ENCODE measurements around the gene DHX35.

DNA sequence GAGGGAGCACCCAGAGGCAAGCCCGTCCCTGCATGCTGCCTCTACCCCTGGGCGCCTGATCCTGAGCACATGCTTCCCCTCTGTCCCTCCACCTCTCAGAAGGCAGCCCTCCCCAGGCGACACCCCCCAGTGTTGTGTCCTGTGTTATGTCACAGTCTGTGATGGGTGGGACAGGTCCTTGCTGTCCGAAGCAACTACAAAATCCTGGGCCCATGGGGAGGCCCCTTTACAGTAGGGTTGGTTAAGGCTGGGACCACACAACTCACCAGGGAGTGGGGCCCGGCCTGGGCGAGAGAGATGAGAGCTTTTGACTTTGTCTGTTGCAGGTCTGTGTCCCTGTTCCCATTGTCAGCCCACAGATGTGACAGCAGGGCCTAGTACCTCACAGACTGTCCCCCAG lies 78.0 kb downstream of the DHX35 start:
- TF ChIP-seq, protein P1, sequence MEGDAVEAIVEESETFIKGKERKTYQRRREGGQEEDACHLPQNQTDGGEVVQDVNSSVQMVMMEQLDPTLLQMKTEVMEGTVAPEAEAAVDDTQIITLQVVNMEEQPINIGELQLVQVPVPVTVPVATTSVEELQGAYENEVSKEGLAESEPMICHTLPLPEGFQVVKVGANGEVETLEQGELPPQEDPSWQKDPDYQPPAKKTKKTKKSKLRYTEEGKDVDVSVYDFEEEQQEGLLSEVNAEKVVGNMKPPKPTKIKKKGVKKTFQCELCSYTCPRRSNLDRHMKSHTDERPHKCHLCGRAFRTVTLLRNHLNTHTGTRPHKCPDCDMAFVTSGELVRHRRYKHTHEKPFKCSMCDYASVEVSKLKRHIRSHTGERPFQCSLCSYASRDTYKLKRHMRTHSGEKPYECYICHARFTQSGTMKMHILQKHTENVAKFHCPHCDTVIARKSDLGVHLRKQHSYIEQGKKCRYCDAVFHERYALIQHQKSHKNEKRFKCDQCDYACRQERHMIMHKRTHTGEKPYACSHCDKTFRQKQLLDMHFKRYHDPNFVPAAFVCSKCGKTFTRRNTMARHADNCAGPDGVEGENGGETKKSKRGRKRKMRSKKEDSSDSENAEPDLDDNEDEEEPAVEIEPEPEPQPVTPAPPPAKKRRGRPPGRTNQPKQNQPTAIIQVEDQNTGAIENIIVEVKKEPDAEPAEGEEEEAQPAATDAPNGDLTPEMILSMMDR (IDR thresholded peaks at IDR 0.05; ENCODE audit: low read depth, low read length, poor library complexity, severe bottlenecking), result no peak
- TF ChIP-seq EZH2phosphoT487 (IDR thresholded peaks at IDR 0.05; ENCODE audit: borderline replicate concordance, low read length), result no peak

Data from DOHH2 (cell line).